WI38 (cell line): ENCODE results near the gene EGF.
"Not testable (repeated sequence)": the region's sequence is repeated elsewhere in the genome, so short reads cannot be mapped to it uniquely, and the experiment has no call there.

Experiments
- H3K4me3 ChIP-seq: 2 replicates; pipeline ENCODE4 v1.5.1; 2011; ENCODE audit warnings: low read depth, mild to moderate bottlenecking, control low read depth, low read length
- TF ChIP-seq, protein P1 (sequence below): IDR thresholded peaks from 2 replicates; pipeline ENCODE4 v1.5.1; 2012; ENCODE audit warnings: low read depth, mild to moderate bottlenecking, control low read depth, low read length

Gene EGF

DNA sequence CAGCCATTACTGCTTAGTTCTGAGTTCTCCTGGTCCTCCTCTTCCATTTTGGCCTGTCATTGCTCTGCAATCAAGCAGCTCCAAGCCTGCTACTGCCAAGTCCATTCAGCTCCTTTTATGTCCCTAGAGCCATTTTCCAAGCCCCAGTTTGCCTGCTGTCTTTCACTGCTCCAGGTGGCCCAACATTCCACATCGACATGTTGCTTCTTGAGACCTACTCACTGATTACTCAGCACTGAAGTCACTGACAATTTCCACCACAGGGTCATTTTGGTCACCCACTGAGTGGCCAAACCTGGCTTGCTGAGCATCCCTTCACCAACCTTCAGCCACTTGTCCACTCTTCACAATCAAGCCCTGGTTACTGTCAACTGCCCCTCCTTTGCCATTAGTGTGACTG is 37.6 kb upstream of the EGF start:
- no peak overlapping the region for H3K4me3 ChIP-seq
- TF ChIP-seq, protein P1, sequence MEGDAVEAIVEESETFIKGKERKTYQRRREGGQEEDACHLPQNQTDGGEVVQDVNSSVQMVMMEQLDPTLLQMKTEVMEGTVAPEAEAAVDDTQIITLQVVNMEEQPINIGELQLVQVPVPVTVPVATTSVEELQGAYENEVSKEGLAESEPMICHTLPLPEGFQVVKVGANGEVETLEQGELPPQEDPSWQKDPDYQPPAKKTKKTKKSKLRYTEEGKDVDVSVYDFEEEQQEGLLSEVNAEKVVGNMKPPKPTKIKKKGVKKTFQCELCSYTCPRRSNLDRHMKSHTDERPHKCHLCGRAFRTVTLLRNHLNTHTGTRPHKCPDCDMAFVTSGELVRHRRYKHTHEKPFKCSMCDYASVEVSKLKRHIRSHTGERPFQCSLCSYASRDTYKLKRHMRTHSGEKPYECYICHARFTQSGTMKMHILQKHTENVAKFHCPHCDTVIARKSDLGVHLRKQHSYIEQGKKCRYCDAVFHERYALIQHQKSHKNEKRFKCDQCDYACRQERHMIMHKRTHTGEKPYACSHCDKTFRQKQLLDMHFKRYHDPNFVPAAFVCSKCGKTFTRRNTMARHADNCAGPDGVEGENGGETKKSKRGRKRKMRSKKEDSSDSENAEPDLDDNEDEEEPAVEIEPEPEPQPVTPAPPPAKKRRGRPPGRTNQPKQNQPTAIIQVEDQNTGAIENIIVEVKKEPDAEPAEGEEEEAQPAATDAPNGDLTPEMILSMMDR = no peak

DNA sequence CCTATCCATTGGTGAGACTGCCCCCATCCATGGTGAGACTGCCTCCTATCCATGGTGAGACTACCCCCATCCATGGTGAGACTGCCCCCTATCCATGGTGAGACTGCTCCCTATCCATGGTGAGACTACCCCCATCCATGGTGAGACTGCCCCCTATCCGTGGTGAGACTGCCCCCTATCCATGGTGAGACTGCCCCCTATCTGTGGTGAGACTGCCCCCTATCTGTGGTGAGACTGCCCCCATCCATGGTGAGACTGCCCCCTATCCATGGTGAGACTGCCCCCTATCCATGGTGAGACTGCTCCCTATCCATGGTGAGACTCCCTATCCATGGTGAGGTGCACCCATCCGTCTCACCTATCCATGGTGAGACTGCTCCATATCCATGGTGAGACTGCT is 37.1 kb upstream of the EGF start:
- H3K4me3 ChIP-seq = not testable (repeated sequence)

DNA sequence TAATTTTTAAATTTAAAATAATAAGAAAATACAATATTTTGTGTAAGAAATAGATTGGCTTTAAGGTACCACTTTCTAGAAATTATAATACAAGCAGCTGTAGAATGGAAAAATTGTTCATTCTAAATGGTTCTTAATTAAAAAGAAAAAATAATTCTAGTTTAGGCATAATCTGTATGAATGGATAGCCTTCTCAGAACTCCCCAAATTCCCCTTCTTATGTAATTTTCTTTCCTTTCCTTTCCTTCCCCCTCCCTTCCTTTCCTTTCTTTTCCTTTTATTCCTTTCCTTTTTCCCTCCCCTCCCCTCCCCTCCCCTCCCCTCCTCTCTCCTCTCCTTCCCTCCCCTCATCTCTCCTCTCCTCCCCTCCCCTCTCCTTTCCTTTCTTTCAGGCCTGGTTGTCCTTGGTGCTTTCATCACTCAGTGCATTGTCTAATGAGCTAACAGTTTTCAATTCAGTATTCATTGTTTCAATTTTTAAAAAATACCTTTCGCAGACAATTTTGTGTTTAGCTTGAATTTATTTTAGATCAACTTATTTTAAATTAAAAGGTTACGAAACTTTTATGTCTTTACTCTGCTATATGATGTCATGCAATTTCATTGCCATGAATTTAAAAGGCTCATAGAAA is 35.9 kb upstream of the EGF start:
- TF ChIP-seq, protein P1 = no peak
- no peak overlapping the region for H3K4me3 ChIP-seq

DNA sequence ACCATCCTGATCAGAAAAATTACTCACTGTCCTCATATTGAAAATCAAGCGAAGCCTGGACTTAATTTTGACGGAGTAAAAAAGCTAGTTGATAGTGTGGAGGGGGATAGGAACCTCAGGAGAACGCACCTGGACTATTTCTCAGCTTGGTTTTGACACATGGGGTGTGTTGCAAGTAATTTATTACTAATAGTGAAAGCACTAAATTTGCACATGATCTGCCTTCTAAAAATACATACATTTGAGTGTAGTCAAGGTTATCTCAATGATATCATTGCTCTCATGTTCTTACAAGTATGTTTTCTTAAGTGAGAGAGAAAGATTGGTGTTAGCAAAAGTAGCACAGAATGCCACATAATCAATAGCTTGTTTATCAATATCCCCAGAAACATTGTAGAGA is 35.3 kb upstream of the EGF start:
- no peak overlapping the region for H3K4me3 ChIP-seq
- TF ChIP-seq, protein P1 = no peak

DNA sequence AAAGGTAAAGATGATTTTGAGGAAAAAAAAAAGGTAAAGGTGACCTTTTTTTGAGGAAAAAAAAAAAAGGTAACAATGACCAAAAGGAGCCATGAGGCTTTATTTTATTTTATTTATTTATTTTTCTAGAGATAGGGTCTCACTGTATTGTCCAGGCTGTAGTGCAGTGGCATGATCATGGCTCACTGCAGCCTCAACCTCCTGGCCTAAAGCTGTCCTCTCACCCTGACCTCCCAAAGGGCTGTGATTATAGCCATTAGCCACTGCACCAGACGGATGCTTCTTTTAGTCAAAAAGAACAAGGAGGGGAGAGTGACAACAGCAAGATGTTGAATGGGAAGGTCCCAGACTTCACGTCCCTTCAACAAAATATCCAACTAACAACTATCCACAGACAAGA is 34.3 kb upstream of the EGF start:
- TF ChIP-seq, protein P1 = no peak
- H3K4me3 ChIP-seq = no peak overlapping the region

DNA sequence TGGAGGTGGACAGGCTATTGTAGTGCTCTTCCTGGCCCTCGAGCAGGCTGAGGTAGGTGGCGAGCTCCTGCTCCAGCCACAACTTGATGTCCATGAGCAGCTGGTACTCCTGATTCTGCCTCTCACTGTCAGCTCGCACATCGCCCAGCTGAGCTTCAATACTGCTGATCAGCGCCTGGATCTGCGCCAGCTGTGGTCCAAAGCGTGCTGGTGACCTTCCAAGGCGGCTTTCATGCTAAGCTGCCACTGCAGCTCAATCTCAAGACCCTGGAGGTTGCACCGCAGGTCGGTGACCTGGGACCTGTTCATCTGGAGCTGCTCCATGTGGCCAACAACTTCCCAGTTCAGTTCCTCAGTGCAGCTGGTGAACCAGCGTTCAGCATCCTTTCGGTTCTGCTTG is 33.6 kb upstream of the EGF start:
- H3K4me3 ChIP-seq = no peak overlapping the region
- TF ChIP-seq, protein P1 = no peak

DNA sequence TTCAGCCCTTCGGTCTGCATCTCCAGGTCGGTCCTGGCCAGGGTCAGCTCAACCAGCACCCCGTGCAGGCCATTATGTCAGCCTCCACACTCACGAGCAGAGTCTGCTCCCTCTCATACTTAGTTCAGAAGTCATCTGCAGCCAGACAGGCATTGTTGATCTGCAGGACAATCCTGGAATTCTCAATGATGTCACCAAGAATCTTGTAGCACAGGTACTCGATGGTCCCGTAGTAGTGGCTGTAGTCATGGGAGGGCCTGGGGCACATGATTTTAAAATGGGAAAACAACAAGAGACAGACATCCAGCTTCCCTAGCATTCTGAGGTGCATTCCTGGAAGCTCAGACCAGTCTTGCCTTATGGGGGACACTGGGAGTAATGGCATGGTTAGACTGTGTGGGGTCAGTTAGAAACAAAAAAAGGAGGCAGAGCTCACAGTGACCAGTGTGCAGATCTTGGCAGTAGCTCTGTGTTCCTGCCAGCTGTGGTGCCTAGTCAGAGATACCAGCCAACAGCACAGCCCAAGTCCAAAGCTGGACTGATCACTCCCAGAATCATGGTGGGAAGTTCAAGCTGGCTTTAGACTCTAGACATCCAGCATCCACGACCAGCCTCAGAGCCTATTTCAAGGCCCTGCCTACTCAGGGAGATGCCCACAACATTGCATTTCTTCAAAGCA is 32.9 kb upstream of the EGF start:
- TF ChIP-seq, protein P1 = no peak
- H3K4me3 ChIP-seq = no peak overlapping the region

DNA sequence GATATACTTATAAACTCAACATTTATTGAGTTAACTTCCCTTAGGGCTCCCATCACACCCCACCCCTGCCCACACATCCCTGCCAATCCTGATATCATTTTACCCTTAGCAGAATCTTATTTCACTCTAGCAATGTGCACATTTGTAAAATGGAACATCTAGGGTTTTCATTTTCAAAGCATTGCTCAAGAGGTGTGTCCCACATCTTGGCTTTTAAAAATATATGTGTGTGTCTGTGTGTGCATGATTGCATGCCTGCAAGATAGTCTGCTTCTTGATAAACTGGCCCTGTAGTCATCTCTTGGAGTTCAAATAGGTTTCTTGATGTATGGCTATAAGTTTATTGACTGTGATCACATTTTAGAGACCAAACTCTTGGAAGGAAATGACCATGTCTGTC is 26.4 kb upstream of the EGF start:
- TF ChIP-seq, protein P1 = no peak
- no peak overlapping the region for H3K4me3 ChIP-seq
